Measurements from ENCODE around the gene PROC. TPM values are rescaled to one million over a fixed set of nuclear protein-coding genes. Genes with fewer than 3 reads are reported as not detected.

PROC gene
- total RNA-seq, 1 donor from 2014 or later: 1.0 TPM

GRCh38 chr2:127407091-127407490 lies 11.1 kb upstream of the PROC start:
- no peak for FAIRE-seq
- peaks cover 33% of the 10 kb centered on the region for H3K4me1 Mint-ChIP-seq (ENCODE audit: low read depth, unreplicated experiment)
- TF ChIP-seq EZH2 (IDR thresholded peaks at IDR 0.05; ENCODE audit: insufficient read depth, low read length) (no peak), CTCF (IDR thresholded peaks at IDR 0.05; ENCODE audit: insufficient read depth, low read depth, low read length) (no peak)
- Histone ChIP-seq H3K27ac (ENCODE audit: low read depth, low read length) (peak overlapping the region; percentile 70), H3K36me3 (ENCODE audit: insufficient read depth, low read length) (no peaks in the 10 kb centered on the region), H3K9me3 (ENCODE audit: insufficient read depth, low read depth, low read length) (no peaks in the 10 kb centered on the region), H3K27me3 (ENCODE audit: insufficient read depth, low read length) (no peaks in the 10 kb centered on the region), H3K4me2 (ENCODE audit: low read length) (no peak overlapping the region), H3K4me3 (ENCODE audit: insufficient read depth, low read depth, low read length) (no peak overlapping the region), H2AFZ (ENCODE audit: low read depth, low read length) (no peak overlapping the region), H3K79me2 (ENCODE audit: insufficient read depth, low read length) (no peaks in the 10 kb centered on the region), H3K4me1 (ENCODE audit: insufficient read depth, low read length) (peaks cover 28% of the 10 kb centered on the region), H3K9ac (ENCODE audit: low read length) (no peak overlapping the region), H4K20me1 (ENCODE audit: insufficient read depth, low read length) (no peaks in the 10 kb centered on the region)
- peak overlapping the region; percentile 5 for H3K4me3 Mint-ChIP-seq (ENCODE audit: unreplicated experiment)
- H3K27ac Mint-ChIP-seq (ENCODE audit: unreplicated experiment): peak overlapping the region; percentile 60
- no peak for DNase-seq (ENCODE audit: low read depth)
- H3K27me3 Mint-ChIP-seq (ENCODE audit: low read depth, unreplicated experiment): no peaks in the 10 kb centered on the region
- peaks cover 2% of the 10 kb centered on the region for H3K9me3 Mint-ChIP-seq (ENCODE audit: unreplicated experiment)
- no peaks in the 10 kb centered on the region for H3K36me3 Mint-ChIP-seq (ENCODE audit: low read depth, unreplicated experiment)

GRCh38 chr2:127407661-127408003 lies 10.6 kb upstream of the PROC start:
- Mint-ChIP-seq H3K36me3 (ENCODE audit: low read depth, unreplicated experiment) (no peaks in the 10 kb centered on the region), H3K27ac (ENCODE audit: unreplicated experiment) (peak overlapping the region; percentile 60), H3K9me3 (ENCODE audit: unreplicated experiment) (peaks cover 2% of the 10 kb centered on the region), H3K27me3 (ENCODE audit: low read depth, unreplicated experiment) (no peaks in the 10 kb centered on the region), H3K4me3 (ENCODE audit: unreplicated experiment) (no peak overlapping the region), H3K4me1 (ENCODE audit: low read depth, unreplicated experiment) (peaks cover 29% of the 10 kb centered on the region)
- H3K27me3 ChIP-seq (ENCODE audit: insufficient read depth, low read length): no peaks in the 10 kb centered on the region
- H3K27ac ChIP-seq (ENCODE audit: low read depth, low read length): peak overlapping the region; percentile 70
- no peak overlapping the region for H3K4me3 ChIP-seq (ENCODE audit: insufficient read depth, low read depth, low read length)
- H3K4me2 ChIP-seq (ENCODE audit: low read length): no peak overlapping the region
- H2AFZ ChIP-seq (ENCODE audit: low read depth, low read length): peak overlapping the region; percentile 61
- H3K4me1 ChIP-seq (ENCODE audit: insufficient read depth, low read length): peaks cover 29% of the 10 kb centered on the region
- H3K9ac ChIP-seq (ENCODE audit: low read length): peak overlapping the region; percentile 9
- FAIRE-seq (no peak), DNase-seq (ENCODE audit: low read depth) (no peak)
- no peaks in the 10 kb centered on the region for H3K79me2 ChIP-seq (ENCODE audit: insufficient read depth, low read length)
- H3K9me3 ChIP-seq (ENCODE audit: insufficient read depth, low read depth, low read length): no peaks in the 10 kb centered on the region
- TF ChIP-seq EZH2 (IDR thresholded peaks at IDR 0.05; ENCODE audit: insufficient read depth, low read length): no peak
- TF ChIP-seq CTCF (IDR thresholded peaks at IDR 0.05; ENCODE audit: insufficient read depth, low read depth, low read length): no peak
- H3K36me3 ChIP-seq (ENCODE audit: insufficient read depth, low read length): no peaks in the 10 kb centered on the region
- no peaks in the 10 kb centered on the region for H4K20me1 ChIP-seq (ENCODE audit: insufficient read depth, low read length)

- DNase-seq (ENCODE audit: low read depth) (peak; percentile 72), FAIRE-seq (no peak)
- Histone ChIP-seq H3K36me3 (ENCODE audit: insufficient read depth, low read length) (no peaks in the 10 kb centered on the region), H3K4me1 (ENCODE audit: insufficient read depth, low read length) (peaks cover 29% of the 10 kb centered on the region), H4K20me1 (ENCODE audit: insufficient read depth, low read length) (no peaks in the 10 kb centered on the region), H2AFZ (ENCODE audit: low read depth, low read length) (peak overlapping the region; percentile 76), H3K4me2 (ENCODE audit: low read length) (peak overlapping the region; percentile 78), H3K9ac (ENCODE audit: low read length) (peak overlapping the region; percentile 80), H3K79me2 (ENCODE audit: insufficient read depth, low read length) (no peaks in the 10 kb centered on the region), H3K27me3 (ENCODE audit: insufficient read depth, low read length) (no peaks in the 10 kb centered on the region), H3K9me3 (ENCODE audit: insufficient read depth, low read depth, low read length) (no peaks in the 10 kb centered on the region), H3K27ac (ENCODE audit: low read depth, low read length) (peak overlapping the region; percentile 86), H3K4me3 (ENCODE audit: insufficient read depth, low read depth, low read length) (peak overlapping the region; percentile 20)
- peaks cover 28% of the 10 kb centered on the region for H3K4me1 Mint-ChIP-seq (ENCODE audit: low read depth, unreplicated experiment)
- no peaks in the 10 kb centered on the region for H3K36me3 Mint-ChIP-seq (ENCODE audit: low read depth, unreplicated experiment)
- TF ChIP-seq EZH2 (IDR thresholded peaks at IDR 0.05; ENCODE audit: insufficient read depth, low read length) (no peak), CTCF (IDR thresholded peaks at IDR 0.05; ENCODE audit: insufficient read depth, low read depth, low read length) (no peak)
- peak overlapping the region; percentile 87 for H3K27ac Mint-ChIP-seq (ENCODE audit: unreplicated experiment)
- no peaks in the 10 kb centered on the region for H3K27me3 Mint-ChIP-seq (ENCODE audit: low read depth, unreplicated experiment)
- H3K9me3 Mint-ChIP-seq (ENCODE audit: unreplicated experiment): peaks cover 2% of the 10 kb centered on the region
- H3K4me3 Mint-ChIP-seq (ENCODE audit: unreplicated experiment): peak overlapping the region; percentile 69
Observed at GRCh38 chr2:127408004-127408806, 10.0 kb upstream of the PROC start.

Data from astrocyte (in vitro differentiated cells and primary cell).